Measurements from ENCODE around the gene ZNF408. TPM values are rescaled to one million over a fixed set of nuclear protein-coding genes. Genes with fewer than 3 reads are reported as not detected.

ZNF408 gene
- total and polyA plus RNA-seq, 2 experiments from 2014 or later = 6.1 to 17.2 TPM

- no peak overlapping the region for H3K4me3 Mint-ChIP-seq
- Histone ChIP-seq H2AFZ (no peak overlapping the region), H3K36me3 (ENCODE audit: insufficient read depth) (no peaks in the 10 kb centered on the region), H3K27ac (ENCODE audit: low read depth) (no peak overlapping the region), H3K9me2 (ENCODE audit: insufficient read depth) (no peaks in the 10 kb centered on the region), H3K4me2 (no peak overlapping the region), H3F3A (replicated peaks; ENCODE audit: low read depth) (0 out of 2 replicates have a peak, but pooled peaks cover 2% of the 10 kb centered on the region), H3K4me3 (no peak overlapping the region), H4K20me1 (replicated peaks; ENCODE audit: insufficient read depth) (no peaks in the 10 kb centered on the region), H3K79me2 (replicated peaks; ENCODE audit: insufficient read depth) (no peaks in the 10 kb centered on the region), H3K4me1 (ENCODE audit: insufficient read depth) (no peaks in the 10 kb centered on the region), H3K27me3 (ENCODE audit: insufficient read depth) (no peaks in the 10 kb centered on the region)
- H3K27ac Mint-ChIP-seq = no peak overlapping the region
- no peaks in the 10 kb centered on the region for H3K9me3 Mint-ChIP-seq
- no peak for DNase-seq (ENCODE audit: low spot score)
- peaks cover 12% of the 10 kb centered on the region; the same call in 2 of the 3 replicates for H3K36me3 Mint-ChIP-seq (ENCODE audit: low read depth)
- ATAC-seq = no peak
- no peak for TF ChIP-seq JUNB (IDR thresholded peaks at IDR 0.05; ENCODE audit: unreplicated experiment)
- no peak for TF ChIP-seq EZH2phosphoT487 (IDR thresholded peaks at IDR 0.05; ENCODE audit: unreplicated experiment)
- TF ChIP-seq REST (IDR thresholded peaks at IDR 0.05; ENCODE audit: unreplicated experiment) = no peak
- no peak for TF ChIP-seq ZNF331 (CRISPR knock-in tag; IDR thresholded peaks at IDR 0.05; ENCODE audit: low read depth)
- no peak for TF ChIP-seq STAT1 (IDR thresholded peaks at IDR 0.05; ENCODE audit: unreplicated experiment)
- TF ChIP-seq POLR2AphosphoS5 (IDR thresholded peaks at IDR 0.05; ENCODE audit: low read depth) = no peak
- H3K4me1 Mint-ChIP-seq = no peaks in the 10 kb centered on the region
- peaks cover 4% of the 10 kb centered on the region for H3K27me3 Mint-ChIP-seq (ENCODE audit: insufficient read depth, low read depth, poor library complexity)
These were observed 16.5 kb upstream of the ZNF408 start for GRCh38 chr11:46684367-46684766.

GRCh38 chr11:46686886-46687795 lies 13.7 kb upstream of the ZNF408 start:
- Histone ChIP-seq H3K27ac (ENCODE audit: low read depth) (no peak overlapping the region), H3F3A (replicated peaks; ENCODE audit: low read depth) (0 out of 2 replicates have a peak, but pooled peaks cover 2% of the 10 kb centered on the region), H3K36me3 (ENCODE audit: insufficient read depth) (no peaks in the 10 kb centered on the region), H3K79me2 (replicated peaks; ENCODE audit: insufficient read depth) (no peaks in the 10 kb centered on the region), H3K4me2 (no peak overlapping the region), H3K9me2 (ENCODE audit: insufficient read depth) (no peaks in the 10 kb centered on the region), H3K4me1 (ENCODE audit: insufficient read depth) (no peaks in the 10 kb centered on the region), H2AFZ (no peak overlapping the region), H3K27me3 (ENCODE audit: insufficient read depth) (no peaks in the 10 kb centered on the region), H4K20me1 (replicated peaks; ENCODE audit: insufficient read depth) (no peaks in the 10 kb centered on the region), H3K4me3 (no peak overlapping the region)
- Mint-ChIP-seq H3K9me3 (no peaks in the 10 kb centered on the region), H3K27me3 (ENCODE audit: insufficient read depth, low read depth, poor library complexity) (peaks cover 5% of the 10 kb centered on the region), H3K4me3 (no peak overlapping the region), H3K36me3 (ENCODE audit: low read depth) (peaks cover 9% of the 10 kb centered on the region; the same call in 1 of the 3 replicates), H3K27ac (peak overlapping the region; percentile 72), H3K4me1 (no peaks in the 10 kb centered on the region)
- no peak for ATAC-seq
- DNase-seq (ENCODE audit: low spot score) = no peak
- no peak for TF ChIP-seq EZH2 (IDR thresholded peaks at IDR 0.05; ENCODE audit: low read depth, unreplicated experiment)
- no peak for TF ChIP-seq POLR2AphosphoS5 (IDR thresholded peaks at IDR 0.05; ENCODE audit: low read depth)
- TF ChIP-seq STAT1 (IDR thresholded peaks at IDR 0.05; ENCODE audit: unreplicated experiment) = no peak
- TF ChIP-seq CTCF (conservative IDR thresholded peaks at IDR 0.05; ENCODE audit: low read depth in 2 of 2) = no peak
- TF ChIP-seq JUNB (IDR thresholded peaks at IDR 0.05; ENCODE audit: unreplicated experiment) = no peak
- no peak for TF ChIP-seq NANOG (IDR thresholded peaks at IDR 0.05; ENCODE audit: borderline replicate concordance)
- no peak for TF ChIP-seq ZNF114 (CRISPR knock-in tag; IDR thresholded peaks at IDR 0.05)
- TF ChIP-seq ETS1 (IDR thresholded peaks at IDR 0.05) = no peak
- TF ChIP-seq CREB1 (CRISPR knock-in tag; IDR thresholded peaks at IDR 0.05; ENCODE audit: low read depth) = no peak

Measured in GM23338 (cell line).